Central memory CD4-positive, alpha-beta T cell (primary cell): ENCODE data around the gene NPTN.
"Not testable (repeated sequence)": the region's sequence is repeated elsewhere in the genome, so short reads cannot be mapped to it uniquely, and the experiment has no call there.

Experiments used
- DNase-seq: peaks from one replicate; pipeline ENCODE4 v3.0.0; 2022
- total RNA-seq, 3 experiments: gene quantifications; one replicate each; lab custom pipeline; 2026; lab: John Stamatoyannopoulos, UW

Gene NPTN
- 26.2 to 73.6 (median 40.5) reads per million in 3 experiments for total RNA-seq

DNA sequence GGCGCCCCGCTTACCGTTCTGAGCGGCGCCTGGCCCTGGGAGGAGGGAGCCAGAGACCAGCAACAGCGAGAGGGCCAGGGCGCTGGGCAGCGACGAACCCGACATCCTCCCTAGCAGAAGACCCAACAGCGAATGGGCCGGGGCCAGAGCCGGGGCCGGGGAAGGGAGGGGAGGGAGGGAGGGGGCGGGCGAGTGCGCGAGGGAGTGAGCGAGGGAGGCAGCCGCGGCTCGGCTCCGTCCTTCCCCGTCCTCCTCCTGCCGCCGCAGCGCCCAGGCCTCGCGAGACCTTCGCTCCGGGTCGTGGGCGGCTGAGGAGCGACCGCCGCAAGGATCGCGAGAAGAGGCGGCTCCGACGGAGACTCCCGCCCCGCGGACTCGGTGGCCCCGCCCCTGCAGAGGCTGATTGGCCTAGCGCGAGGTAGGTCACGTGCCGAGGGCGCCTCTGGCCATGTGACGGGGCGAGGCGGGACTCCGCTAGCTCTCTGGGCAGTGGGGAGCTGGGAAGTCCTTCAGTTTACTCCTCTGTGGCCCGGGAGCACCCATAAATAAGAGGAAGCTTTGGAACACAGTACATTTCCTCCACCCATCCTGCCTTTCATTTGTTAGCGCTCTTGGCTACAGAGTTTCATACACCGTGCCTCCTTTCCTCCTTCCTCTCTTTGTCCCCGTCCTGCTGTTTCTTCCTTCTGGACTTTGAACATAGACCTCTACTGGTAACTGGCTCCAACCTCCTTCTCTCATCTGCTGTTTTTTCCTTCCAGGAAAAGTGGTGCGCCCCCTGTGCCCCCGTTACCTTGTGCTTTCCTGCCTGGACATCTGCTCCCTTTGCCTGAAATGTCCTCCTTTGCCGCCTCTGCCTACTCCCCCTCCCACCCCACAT is at the start of gene NPTN:
TSS of gene NPTN (minus strand) at position 279 of the 880 bp plus-strand sequence. CDS start at position 105, 174 bp downstream.
- peak; percentile 97 for DNase-seq

DNA sequence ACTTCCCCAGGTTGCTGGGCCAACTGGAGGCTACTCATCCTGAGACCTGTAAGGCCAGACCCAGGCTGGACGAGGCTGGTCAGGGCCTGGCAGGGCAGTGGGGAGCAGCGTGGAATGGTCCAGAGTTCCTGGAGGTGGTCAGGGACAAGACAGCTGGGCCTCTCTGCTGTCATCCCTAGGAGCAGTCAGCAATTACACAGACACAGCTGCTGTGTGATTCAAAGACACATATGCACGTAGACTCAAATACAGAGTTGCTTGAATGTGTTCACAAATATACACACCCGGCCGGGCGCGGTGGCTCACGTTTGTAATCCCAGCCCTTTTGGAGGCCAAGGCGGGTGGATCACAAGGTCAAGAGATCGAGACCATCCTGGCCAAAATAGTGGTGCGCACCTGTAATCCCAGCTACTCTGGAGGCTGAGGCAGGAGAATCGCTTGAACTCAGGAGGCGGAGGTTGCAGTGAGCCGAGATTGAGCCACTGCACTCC is 49.5 kb upstream of the NPTN start:
- no peak for DNase-seq

DNA sequence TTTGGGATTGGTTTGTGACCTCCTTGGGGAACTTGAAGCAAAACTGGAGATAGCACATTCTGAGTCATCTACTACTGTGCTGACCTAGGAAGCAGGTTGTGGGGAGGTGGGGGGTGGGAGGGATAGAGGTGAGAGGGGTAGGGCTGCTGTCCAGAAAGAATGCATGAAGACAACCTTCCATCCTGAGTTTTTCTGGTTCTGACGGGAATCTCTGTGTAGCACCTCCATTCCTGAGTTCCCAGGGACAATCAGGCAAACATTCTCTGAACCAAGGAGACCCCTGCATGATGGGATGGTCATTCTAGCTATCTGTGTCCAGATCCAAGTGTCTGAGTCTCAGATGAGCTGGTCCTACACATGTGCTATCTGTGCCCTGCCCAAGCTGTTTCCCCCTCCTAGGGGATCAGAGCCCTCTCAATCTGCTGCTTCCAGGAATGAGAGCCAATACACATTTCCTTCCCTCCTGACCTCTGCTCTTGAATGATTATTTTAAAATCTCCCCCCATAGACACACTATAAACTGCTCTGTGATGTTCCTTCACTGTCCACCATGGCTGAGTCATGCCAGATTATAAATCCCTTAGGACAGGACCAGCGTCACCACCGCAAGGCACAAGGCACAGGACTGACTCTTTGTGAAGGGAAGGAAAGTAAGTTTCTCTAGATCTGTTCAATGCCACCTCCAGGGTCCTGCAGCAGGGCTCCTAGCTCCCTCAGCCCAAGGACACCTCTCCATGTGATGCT is 48.8 kb upstream of the NPTN start:
- no peak for DNase-seq

DNA sequence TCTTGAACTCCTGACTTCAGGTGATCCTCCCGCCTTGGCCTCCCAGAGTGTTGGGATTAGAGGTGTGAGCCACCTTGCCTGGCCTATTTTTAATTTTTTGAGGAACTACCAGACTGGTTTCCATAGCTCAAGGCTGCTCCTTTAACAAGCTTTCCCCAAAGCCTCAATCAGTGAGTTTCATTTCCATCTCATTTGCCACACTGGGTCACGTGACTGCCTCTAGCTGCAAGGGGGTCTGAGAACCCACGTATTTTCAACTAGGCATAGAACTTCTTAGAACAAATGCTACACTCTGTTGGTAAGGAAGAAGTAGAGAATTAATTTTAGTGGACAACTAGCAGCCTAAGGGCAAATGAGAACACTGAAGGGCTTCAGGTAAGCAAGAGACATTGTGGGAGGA is 47.9 kb upstream of the NPTN start:
- no peak for DNase-seq

DNA sequence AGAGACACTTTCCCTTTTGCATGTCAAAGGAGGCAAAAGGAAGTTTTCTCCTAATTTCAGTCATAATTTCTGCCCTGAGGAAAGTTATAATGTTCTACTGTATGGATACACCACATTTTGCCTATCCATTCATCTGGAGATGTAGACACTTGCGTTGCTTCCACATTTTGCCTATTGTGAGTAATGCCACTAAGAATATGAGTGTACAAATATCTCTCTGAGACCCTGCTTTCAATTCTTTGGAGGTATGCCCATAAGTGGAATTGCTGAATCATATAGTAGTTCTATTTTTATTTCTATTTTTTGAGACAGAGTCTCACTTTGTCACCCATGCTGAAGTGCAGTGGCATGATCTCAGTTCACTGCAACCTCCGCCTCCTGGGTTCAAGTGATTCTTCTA is 47.4 kb upstream of the NPTN start:
- DNase-seq = no peak

DNA sequence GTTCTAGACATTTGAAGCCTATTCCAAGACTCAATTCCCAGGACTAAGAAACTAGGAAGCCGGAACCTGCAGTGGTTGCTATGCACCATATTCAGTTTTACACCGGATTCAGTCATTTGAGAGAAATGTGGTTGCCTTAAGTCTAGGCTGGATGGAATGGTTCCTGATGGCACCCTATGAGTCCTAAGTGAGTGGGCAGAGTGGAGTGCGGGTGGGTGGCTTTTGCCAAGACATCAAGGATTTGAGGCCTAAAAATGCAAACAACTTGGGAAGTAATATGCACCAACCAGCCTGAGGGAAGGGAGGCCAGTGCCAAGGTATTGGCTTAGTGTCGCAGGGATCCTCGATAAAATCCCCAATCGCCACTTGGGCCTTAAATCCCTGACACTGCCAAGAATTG is 46.8 kb upstream of the NPTN start:
- DNase-seq = no peak

DNA sequence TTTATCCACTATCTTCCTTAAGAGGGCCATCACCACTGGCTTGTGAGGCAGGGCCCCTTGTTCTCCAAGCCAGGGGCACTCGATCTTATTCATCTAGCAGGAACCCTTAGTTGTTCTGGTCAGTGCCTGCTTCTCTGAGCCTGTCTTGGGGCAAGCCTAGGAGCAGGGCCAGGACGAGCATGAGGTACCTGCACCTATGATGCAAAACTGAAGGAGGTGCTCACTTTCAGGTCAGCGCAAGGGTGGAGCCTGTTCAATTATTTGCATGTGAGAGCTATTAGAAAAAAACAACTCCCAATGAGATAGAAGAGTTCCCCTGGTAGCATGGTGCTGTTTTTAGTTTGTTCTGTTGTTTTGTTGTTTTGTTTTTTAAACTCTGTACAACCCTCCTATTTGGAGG is 46.0 kb upstream of the NPTN start:
- no peak for DNase-seq

DNA sequence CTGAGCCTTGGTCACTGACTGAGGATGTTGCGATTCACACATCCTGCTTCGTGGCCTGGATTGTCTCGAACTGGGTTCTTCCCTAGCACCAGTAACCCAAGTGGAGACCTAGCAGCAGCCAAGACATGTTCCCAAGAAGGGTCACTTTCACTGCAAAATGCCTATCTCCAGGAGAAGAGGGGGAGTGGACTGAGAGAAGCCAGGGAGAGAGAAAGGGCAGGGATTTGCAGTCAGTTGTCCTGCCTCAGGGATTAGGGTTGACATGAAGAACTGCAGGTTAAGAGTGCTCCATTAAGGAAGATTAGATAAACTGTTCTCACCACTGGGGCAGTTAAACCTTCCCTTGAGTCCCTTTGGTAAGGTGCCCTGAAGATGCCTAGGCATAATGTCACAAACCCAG is 45.3 kb upstream of the NPTN start:
- no peak for DNase-seq

DNA sequence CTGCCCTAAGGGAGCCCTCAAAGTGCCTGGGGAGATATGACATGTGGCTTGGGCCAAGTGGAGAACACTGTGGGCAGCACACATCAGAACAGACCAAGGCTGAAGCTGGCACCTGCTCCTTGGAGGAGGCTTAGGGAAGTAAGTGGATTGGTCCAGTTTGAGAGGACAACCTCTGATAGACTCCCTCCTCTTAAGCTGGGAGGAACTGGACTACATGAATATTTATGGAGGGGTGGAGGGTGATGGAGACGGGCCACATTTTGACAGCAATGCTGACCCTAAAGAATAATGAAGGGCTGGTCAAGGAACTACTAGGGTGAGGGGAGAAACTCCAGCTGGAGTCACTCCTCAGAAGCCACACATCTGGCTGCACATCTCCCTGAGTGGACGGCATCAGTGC is 44.5 kb upstream of the NPTN start:
- DNase-seq = no peak

DNA sequence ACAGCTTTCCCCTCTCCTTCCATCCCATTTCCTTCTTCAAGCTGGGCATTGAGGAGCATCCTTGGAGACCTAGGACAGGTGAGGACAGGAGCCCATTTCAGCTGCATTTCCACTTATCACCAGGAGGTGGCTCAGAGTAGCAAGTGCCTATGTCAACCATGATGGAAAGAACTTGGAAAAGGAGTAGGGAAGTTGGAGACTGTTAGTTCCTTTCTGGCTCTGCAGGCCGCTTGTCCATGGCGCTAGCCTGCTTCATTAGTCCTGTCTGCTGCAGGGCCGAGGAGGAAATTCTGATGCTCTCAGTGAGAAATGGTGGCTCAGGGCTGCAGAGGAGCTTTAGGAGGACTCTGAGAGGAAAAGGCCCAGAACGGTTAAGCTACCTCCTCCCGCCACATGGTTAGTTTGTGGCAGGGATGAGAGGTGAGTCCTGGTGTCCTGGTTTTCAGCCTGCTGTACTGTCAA is 44.0 kb upstream of the NPTN start:
- DNase-seq = peak; percentile 47

DNA sequence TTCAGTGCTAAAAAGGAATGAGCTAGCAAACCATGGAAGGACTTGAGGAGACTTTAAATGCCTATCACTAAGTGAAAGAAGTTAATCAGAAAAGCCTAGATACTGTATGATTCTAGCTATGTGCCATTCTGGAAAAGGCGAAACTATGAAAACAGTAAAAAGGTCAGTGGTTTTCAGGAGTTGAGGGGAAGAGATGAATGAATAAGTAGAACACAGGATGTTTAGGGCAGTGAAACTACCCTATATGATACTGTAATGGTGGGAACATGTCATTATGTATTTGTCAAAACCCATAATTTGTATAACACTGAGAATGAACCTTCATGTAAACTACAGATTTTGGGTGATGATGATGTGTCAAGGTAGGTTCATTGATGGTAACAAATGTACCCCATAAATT is 41.4 kb upstream of the NPTN start:
- no peak for DNase-seq

DNA sequence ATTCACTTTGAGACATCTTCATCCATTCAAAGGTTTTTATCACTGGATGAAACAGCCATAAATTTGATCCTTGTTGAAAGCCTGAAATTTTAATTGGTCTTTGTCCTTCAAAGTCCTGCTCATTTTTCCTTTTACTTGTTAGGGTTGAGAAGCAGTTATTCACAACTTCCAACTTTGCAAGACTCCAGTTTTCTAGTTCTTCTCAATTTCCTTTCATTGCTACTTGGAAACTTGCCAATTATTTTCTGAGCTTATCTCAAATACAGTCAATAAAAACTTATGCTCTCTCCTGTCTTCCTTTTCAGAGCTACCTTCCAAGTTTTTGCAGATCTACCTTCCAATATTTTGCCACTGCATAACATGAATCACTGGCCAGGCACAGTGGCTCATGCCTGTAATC is 27.3 kb upstream of the NPTN start:
- no peak for DNase-seq

DNA sequence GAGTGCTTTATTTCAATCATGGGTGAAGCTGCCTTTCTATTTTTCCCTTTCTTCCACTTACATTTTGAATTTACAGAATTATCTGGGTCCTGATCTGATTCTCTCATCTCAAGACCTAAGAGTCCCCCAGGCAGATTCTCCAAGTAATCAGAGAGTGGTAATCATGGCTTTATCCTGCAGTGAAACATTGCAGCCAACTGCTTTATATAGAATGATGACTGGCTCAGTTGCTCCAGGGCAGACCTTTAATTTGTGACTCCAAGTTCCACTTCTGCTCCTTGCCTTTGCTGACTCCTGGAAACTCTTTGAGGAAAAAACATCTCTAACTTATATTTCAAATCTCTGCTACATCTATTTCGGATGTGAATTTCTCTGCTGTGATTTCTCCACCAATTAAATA is 25.5 kb upstream of the NPTN start:
- no peak for DNase-seq

DNA sequence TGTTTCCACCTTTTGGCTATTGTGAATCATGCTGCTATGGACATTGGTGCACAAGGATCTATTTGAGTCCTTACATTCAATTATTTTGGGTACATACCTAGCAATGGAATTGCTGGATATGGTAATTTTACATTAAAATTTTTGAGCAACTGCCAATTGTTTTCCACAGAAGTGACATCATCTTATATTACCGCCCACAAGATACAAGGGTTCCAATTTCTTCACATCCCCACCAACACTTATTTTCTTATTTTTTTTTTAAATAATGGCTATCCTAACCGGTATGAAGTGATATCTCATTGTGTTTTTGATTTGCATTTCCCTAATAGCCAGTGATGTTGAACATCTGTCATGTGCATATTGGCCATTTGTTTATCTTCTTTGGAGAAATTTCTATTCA is 22.5 kb upstream of the NPTN start:
- no peak for DNase-seq

DNA sequence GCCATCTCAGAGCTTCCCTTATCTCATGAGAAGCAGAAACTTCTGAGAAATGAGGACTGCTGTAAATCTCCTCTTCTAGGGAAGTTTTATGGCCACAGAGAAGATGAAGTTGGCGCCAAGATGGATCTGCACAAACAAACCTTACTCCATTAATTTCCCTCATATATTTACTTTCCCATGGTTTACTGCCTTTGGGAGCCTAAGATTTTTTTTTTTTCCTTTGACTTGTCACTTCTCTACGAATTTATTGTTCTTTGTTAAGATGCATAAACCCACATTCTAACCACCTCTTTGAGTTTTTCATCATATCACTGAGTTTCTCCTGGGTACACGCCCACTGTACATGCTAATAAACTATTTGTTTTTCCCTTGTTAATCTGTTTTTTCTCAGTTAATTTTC is 21.5 kb upstream of the NPTN start:
- DNase-seq = no peak

DNA sequence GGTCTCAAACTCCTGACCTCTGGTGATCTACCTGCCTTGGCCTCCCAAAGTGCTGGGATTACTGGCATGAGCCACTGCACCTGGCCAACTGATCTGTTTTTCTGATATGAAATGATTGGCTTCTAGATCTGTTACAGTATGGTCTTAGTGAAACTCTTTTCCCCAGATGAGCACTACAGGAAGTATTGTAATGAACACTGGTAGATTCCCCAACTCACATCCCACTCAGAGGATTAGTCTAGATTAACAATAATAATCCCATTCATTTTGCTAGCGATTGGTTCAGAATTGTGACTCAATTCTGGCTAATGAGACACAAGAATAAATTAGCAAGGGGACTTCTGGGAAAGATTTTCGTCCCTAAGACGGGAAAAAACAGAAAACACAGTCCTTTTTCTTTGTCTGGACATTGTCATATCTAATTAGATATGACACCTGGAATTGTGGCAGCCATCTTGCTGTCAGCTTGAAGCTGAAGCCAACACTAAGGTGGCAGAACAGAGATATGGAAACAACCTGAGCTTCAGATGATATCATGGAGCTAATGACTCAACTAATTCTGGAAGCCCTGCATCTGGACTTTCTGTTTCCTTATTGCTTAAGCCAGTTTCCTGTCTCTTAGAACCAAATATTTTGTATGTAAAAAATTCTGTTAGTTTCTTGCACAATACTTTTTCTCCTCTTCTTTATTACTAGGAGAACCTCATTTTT is 17.4 kb upstream of the NPTN start:
- DNase-seq = no peak

DNA sequence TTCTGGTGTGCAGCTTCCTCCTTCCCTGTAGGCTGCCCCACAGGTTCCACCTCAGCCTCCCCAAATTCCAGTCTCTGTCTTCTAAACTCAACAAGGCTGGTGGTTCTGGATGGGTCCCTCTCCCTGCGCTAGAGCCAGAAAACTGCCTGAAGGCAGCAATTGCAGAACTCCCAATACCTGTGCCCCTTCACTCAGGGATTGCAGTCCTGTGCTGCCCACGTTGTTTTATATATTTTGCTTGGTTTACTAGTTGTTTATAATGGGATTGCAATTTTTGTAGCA is 14.8 kb upstream of the NPTN start:
- DNase-seq = no peak

DNA sequence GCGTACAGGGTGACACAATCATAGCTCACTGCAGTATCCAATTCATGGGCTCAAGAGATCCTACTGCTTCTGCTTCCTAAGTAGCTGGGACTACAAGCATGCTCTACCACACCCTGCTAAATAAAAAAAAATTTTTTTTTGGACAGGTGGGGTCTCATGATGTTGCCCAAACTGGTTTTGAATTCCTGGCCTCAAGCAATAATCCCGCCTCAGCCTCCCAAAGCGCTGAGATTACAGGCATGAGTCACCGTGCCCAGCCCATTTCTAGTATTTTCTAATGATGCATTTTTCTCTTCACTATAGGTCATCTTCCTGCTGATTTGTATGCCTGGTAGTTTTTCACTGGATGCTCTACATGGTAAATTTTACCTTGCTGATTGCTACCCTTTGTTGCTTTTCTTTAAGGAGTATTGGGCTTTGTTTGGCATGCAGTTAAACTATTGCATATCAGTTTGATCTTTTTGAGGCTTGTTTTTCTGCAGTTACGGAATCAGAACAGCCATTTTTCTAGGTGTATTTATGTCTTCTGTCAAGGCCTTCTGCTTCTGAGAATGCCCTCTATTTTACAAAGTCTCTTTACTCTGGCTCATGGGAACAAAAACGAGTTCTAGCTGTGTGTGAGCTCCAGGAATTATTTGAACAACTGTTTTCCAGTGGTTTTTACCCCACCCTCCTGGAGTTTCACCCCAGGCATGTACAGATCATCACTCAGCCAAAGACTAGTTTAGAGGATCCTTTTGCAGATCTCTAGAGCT is 14.2 kb upstream of the NPTN start:
- DNase-seq = no peak

DNA sequence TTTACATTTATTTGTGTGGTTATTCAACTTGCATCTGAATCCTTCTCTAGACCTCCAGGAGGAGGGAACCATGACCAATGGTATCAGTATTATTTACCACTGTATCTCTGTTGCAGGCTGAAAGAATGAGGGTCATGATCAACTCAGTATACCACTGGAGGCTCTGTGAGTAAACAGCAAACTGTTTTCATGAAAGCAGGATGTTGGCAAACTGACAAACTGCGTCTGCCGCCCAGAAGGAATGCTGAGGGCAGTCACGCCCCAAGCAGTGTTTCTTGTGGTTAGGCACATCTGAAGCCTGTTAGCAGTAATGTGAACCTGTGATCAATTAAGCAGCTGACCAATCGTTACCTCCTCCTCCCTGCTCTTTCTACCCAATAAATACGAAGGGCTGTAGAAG is 6.3 kb upstream of the NPTN start:
- not testable (repeated sequence) for DNase-seq

DNA sequence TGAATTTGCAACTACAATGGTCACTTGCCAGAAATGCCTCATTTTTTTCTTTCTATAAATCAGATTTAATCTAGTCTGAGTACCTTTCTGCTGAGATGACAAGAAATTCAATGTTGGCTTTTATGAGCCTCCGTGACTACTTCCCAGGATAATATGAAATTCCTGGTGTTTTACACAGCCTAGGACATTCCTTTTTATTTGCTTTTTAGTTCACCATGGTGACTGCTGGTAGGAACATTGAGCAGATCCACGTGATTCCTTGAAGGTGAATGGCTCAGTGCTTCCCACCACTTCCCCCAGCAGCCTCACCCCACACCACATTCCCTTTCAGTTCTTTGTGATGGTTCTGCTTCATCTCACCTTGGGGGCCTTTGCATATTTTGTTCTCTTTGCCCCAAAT is 4.3 kb upstream of the NPTN start:
- no peak for DNase-seq

DNA sequence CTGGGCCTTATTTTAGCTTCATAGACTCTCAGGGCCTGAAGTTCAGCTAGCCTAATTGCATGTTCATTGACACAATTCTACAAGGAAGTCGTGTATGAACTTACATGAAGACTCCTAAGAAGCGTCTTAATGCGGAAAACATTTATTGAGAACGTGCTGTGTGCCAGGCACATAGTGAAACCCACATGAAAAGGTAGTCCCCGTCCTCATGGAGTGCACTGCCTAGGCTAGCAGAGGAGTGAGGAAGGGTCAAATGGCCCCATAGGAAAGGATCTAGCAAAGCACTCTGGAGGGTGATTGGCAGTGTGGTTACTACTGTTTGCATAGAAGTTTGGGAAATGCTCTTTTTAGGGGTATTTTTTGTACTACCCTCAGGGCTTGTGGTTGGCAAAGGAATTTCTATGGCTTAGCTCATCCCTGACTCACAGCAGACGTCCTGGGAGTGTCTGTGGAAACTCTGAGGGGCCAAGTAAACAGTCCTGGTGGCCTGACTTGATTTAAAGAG is 854 bp upstream of the NPTN start:
- no peak for DNase-seq

DNA sequence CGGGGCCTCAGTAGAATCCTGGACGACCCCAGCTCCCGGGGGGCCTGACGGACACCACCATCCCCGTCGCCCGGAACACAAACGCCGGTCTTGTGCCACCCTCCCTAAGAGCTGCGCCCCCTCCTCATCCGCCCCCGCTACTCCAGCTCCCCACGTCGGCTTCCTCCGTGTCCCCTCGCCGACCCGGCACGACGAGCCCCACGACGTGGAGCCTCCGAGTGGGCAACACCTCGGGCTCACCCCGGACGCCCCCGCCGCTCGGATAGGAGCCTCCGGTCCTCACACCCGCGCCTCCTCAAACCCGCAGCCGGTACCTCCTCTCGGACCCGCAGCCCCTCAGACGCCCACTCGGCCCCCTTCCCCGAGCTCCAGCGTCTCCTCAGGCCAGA is 525 bp downstream of the NPTN start:
- DNase-seq = peak; percentile 2
